Heart left ventricle (tissue), 16 donors: ENCODE results near the gene NFIX. TPM values are rescaled to one million over a fixed set of nuclear protein-coding genes. Genes with fewer than 3 reads are reported as not detected.

ENCODE experiments used
- ATAC-seq, 4 donors: fragments of 200-7000 bp; cut with Tn5 transposase; one replicate each; pipeline ENCODE4 v1.9.1; 2020 to 2022; ENCODE audit warnings: moderate library complexity in 4 of 4, mild to moderate bottlenecking in 3 of 4, moderate number of reproducible peaks in 1 of 4
- DNase-seq, 5 donors: peaks; one replicate each; pipeline ENCODE4 v3.0.0-alpha.2; 2020
- H3K27ac ChIP-seq, 12 donors: fragments of 200-600 bp; sonication (generic) in 4 of 12; one replicate each; pipeline versions ENCODE4 v1.5.0 to v1.8.0; 2016 to 2022; ENCODE audit warnings: mild to moderate bottlenecking in 2 of 12
- H3K27me3 ChIP-seq, 9 donors: fragments of 200-600 bp; sonication (generic) in 2 of 9; one replicate each; pipeline versions ENCODE4 v1.5.1 to v1.8.0; 2016 to 2022; ENCODE audit warnings: mild to moderate bottlenecking in 3 of 9
- H3K36me3 ChIP-seq, 9 donors: fragments of 200-600 bp; sonication (generic) in 2 of 9; one replicate each; pipeline versions ENCODE4 v1.5.0 to v1.8.0; 2018 to 2022; ENCODE audit warnings: mild to moderate bottlenecking in 2 of 9
- H3K4me1 ChIP-seq, 12 donors: fragments of 200-600 bp; sonication (generic) in 4 of 12; one replicate each; pipeline versions ENCODE4 v1.5.0 to v1.8.0; 2016 to 2022; ENCODE audit warnings: mild to moderate bottlenecking in 3 of 12
- H3K4me3 ChIP-seq, 12 donors: fragments of 200-600 bp; sonication (generic) in 4 of 12; one replicate each; pipeline versions ENCODE4 v1.5.0 to v1.8.0; 2017 to 2022; ENCODE audit warnings: mild to moderate bottlenecking in 9 of 12, moderate library complexity in 4 of 12
- H3K9me3 ChIP-seq, 12 donors: fragments of 200-600 bp; sonication (generic) in 4 of 12; one replicate each; pipeline versions ENCODE4 v1.5.0 to v1.8.0; 2016 to 2022; ENCODE audit warnings: mild to moderate bottlenecking in 1 of 12
- CTCF ChIP-seq, 12 donors: fragments of 200-600 bp; sonication (generic) in 4 of 12; IDR thresholded peaks; one replicate each; pipeline versions ENCODE4 v1.5.0 to v1.8.0; 2018 to 2022; ENCODE audit warnings: antibody characterized with exemption in 12 of 12, mild to moderate bottlenecking in 5 of 12
- POLR2A ChIP-seq, 2 donors: fragments of 450-650 bp; IDR thresholded peaks; one replicate each; pipeline ENCODE4 v1.6.1; 2017; ENCODE audit warnings: antibody characterized with exemption in 2 of 2, mild to moderate bottlenecking in 2 of 2, moderate library complexity in 2 of 2
- WGBS, 4 donors: extraction: QIAGEN DNeasy Blood & Tissue Kit in 2 of 4; methylation state at CpG; one replicate each; pipeline versions ENCODE4 v1.1.5 to v1.1.7; 2013 to 2018; 5-methylcytosine and 5-hydroxymethylcytosine counted together
- intact Hi-C, 10 donors: fragments of 100-400 bp; cut with DNase I; formaldehyde crosslinking; loops; one replicate each; pipeline versions ENCODE4 v1.11.1 to v1.14.2; 2022
- polyA plus RNA-seq, 2 donors: library from polyadenylated mRNA; stranded (reverse); fragments of 200-250 nt; gene quantifications; one replicate each; pipeline ENCODE4 v1.2.3, GENCODE V29; 2013
- total RNA-seq, 9 donors: library from RNA; depleted of rRNA in 2 of 9; stranded (reverse); fragments of >200 nt in 2 of 9; fragmentation: NEBNext Ultra II Directional in 3 of 9; extraction: Animal tissue kit (Norgen Biotek cat#: 25700) in 3 of 9; gene quantifications; one replicate each; pipeline versions ENCODE4 v1.1.0 to v1.2.4, GENCODE V29; 2016 to 2023
- donor health status: ischemic (EF 13 %, LVEDD 7.1; RV severe dilation, severe dysfunction).
- donor health status: healthy with polysubstance abuse.
- donor health status: DM: no; HTN: yes; CAD: no.
- donor health status: DM: no; HTN: no; CAD: no.
- donor health status: ischemic (EF 25% LVEDD 6.9; RV normal size, moderate dysfunction).
- donor health status: ischemic (EF 25% LVEDD 5.7; RV mildly dilated, moderate dysfunction).
- donor health status: healthy.
- donor health status: DM: yes; HTN: yes; CAD: no.
- donor health status: ischemic (EF 35%, LVEDD 5.7; RV mildly dilated, moderate dysfunction).
- donor health status: nonischemic (EF 11% LVEDD 7.7; RV severe dilation, severe dysfunction).
- donor health status: DM: yes; HTN: yes; CAD: no.
- donor health status: PGD.
- donor health status: ischemic (EF 29% LVEDD 5.4; RV normal size, mild dysfunction).
- donor health status: nonischemic (EF 23%, LVEDD 6.1; RV moderate dilation, normal function).

The NFIX gene
- total and polyA plus RNA-seq, 11 donors: 42.1 to 147 (median 107) TPM

DNA sequence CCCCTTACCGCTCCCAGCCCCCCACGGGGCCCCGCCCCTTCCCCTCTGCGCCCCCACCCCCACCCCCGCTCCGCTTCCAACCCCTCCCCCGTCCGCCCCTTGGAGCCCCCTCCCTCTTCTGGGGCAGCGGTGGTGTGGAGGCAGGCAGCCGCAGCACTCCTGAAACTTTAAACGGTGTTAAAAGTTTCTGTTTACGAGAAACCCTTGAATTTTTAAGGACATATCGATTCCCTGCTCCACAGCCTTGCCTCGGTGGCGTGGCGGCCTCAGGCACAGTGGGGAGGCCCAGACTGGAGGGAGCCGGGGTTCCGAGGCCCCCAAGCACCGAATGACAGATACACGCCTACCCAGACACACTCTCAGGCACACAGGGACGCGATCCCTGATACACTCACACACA is 4.8 kb upstream of the NFIX start:
- no peak for DNase-seq
- H3K4me1 ChIP-seq: peaks cover 0 to 11% (median 4%) of the 10 kb centered on the region in 12 donors

DNA sequence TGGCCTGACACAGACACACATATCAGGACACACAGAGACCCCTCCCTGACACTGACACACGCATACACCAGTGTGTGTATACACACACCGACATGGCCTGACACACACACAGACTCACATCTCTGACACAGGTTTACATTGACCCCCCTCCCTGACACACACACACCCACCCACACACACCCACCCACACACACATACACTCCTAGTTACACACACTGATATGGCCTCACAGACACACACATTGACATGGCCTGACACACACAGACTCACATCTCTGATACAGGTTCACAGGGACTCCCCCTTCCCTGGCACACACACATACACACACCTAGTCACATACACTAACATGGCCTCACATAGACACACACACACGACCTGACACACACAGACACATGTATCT is 4.4 kb upstream of the NFIX start:
- intact Hi-C loops: no loop called here
- Histone ChIP-seq H3K9me3 (no peaks in the 10 kb centered on the region), H3K27me3 (no peaks in the 10 kb centered on the region), H3K4me1 (peaks cover 0 to 7% (median 1%) of the 10 kb centered on the region in 12 donors), H3K4me3 (no peak overlapping the region), H3K27ac (no peak overlapping the region), H3K36me3 (no peaks in the 10 kb centered on the region)
- no peak for TF ChIP-seq POLR2A (IDR thresholded peaks at IDR 0.05)
- no peak for TF ChIP-seq CTCF (IDR thresholded peaks at IDR 0.05)
- DNase-seq: no peak
- no peak for ATAC-seq
- WGBS, 4 donors: 75 to 80% (median 78%) methylated on average over 3 of the region's 3 CpGs

More for the DNA sequence above, 4.8 kb upstream of the NFIX start:
- H3K36me3 ChIP-seq: no peaks in the 10 kb centered on the region
- no peaks in the 10 kb centered on the region for H3K27me3 ChIP-seq
- H3K4me3 ChIP-seq: no peak overlapping the region
- TF ChIP-seq CTCF (IDR thresholded peaks at IDR 0.05) (no peak), POLR2A (IDR thresholded peaks at IDR 0.05) (no peak)
- no peak for ATAC-seq
- no peaks in the 10 kb centered on the region for H3K9me3 ChIP-seq
- WGBS, 4 donors: 40 to 53% (median 50%) methylated on average over 22 of the region's 22 CpGs
- no peak overlapping the region for H3K27ac ChIP-seq
- intact Hi-C loops: no loop called here

GRCh38 chr19:12991296-12991695 is 4.0 kb upstream of the NFIX start:
- H3K27me3 ChIP-seq: peaks cover 0 to 3% (median 0%) of the 10 kb centered on the region in 9 donors
- no peak for TF ChIP-seq POLR2A (IDR thresholded peaks at IDR 0.05)
- no peak for TF ChIP-seq CTCF (IDR thresholded peaks at IDR 0.05)
- intact Hi-C loops: no loop called here
- DNase-seq (no peak), ATAC-seq (no peak)
- H3K4me3 ChIP-seq: no peak overlapping the region
- H3K36me3 ChIP-seq: no peaks in the 10 kb centered on the region
- H3K27ac ChIP-seq: no peak overlapping the region
- WGBS, 4 donors: 94 to 99% (median 97%) methylated on average over 5 of the region's 5 CpGs
- peaks cover 0 to 9% (median 1%) of the 10 kb centered on the region in 12 donors for H3K4me1 ChIP-seq
- H3K9me3 ChIP-seq: no peaks in the 10 kb centered on the region

DNA sequence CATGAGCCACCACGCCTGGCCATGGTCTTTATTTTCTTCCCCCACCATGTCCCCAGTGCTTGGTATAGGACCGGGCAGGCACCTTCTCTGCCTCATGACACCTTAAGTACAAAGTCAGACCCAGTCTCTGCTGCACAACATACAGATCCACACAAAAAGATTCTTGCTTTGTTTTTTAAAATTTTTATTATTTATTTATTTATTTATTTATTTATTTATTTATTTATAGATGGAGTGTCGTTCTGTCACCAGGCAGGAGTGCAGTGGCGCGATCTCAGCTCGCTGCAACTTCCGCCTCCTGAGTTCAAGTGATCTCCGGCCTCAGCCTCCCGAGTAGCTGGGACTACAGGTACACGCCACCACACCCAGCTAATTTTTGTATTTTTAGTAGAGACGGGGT is 2.5 kb upstream of the NFIX start:
- intact Hi-C loops: no loop called here
- DNase-seq: no peak

More for the DNA sequence above, 2.5 kb upstream of the NFIX start:
- Histone ChIP-seq H3K36me3 (no peaks in the 10 kb centered on the region), H3K4me3 (no peak overlapping the region), H3K27me3 (peaks cover 0 to 5% (median 0%) of the 10 kb centered on the region in 9 donors), H3K27ac (no peak overlapping the region), H3K4me1 (peaks cover 0 to 23% (median 13%) of the 10 kb centered on the region in 12 donors), H3K9me3 (no peaks in the 10 kb centered on the region)
- TF ChIP-seq POLR2A (IDR thresholded peaks at IDR 0.05): no peak
- TF ChIP-seq CTCF (IDR thresholded peaks at IDR 0.05): no peak
- 96 to 98% (median 96%) methylated on average over 11 of the region's 11 CpGs for WGBS, 4 donors
- no peak for ATAC-seq
